Measurements from ENCODE around the gene SCAF1.

- no peak for TF ChIP-seq POLR2A (IDR thresholded peaks at IDR 0.05; ENCODE audit: low read depth, low read length)
- TF ChIP-seq POLR2AphosphoS5 (IDR thresholded peaks at IDR 0.05; ENCODE audit: low read depth, low read length) = no peak
- TF ChIP-seq TAF1 (IDR thresholded peaks at IDR 0.05; ENCODE audit: borderline replicate concordance, low read depth, low read length) = no peak
These were observed 16.1 kb downstream of the SCAF1 start for GRCh38 chr19:49658139-49658517.

Measured in GM12892 (cell line).